Activated CD8-positive, alpha-beta memory T cell treated with anti-CD3 and anti-CD28 coated beads, Interleukin-2, amount 50 U/mL, for 1 hour (primary cell): ENCODE data around the gene RNF213.

Experiments used
- DNase-seq: peaks from one replicate; pipeline ENCODE4 v3.0.0-alpha.2; 2020; ENCODE audit errors: extremely low read depth

RNF213 gene

GRCh38 chr17:80446645-80447405 is 186.2 kb downstream of the RNF213 start:
- DNase-seq = no peak

DNA sequence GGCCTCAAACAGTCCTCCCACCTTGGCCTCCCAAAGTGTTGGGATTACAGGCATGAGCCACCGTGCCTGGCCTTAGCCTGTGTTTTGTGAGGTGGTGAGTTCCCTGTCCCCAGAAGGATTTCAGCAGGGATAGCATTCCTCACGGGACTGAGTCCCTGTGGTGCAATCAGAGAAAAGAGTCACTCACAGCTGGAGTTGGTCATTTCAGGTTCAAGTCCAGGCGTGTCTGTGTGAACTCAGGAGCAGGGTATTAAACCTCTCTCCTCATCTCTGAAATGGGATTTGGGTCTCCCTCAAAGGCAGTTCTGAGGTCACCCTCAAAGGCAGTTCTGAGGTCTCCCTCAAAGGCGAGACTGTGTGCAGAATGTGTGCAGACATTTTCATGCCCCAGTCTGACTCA is 187.1 kb downstream of the RNF213 start:
- no peak for DNase-seq
